Activated B cell treated with CpG ODN at 0.5 μM for 24 hours (primary cell): ENCODE results near the gene MACROD2. TPM values are rescaled to one million over a fixed set of nuclear protein-coding genes. Genes with fewer than 3 reads are reported as not detected.

Experiments used
- ATAC-seq: fragments of 200-7000 bp; cut with Tn5 transposase; one replicate; pipeline ENCODE4 v1.10.0; 2021; ENCODE audit warnings: low read depth, mild to moderate bottlenecking, moderate library complexity
- CTCF ChIA-PET: fragments of 350-600 bp; sonication (Branson Sonifier 250); formaldehyde crosslinking; loops from one replicate; lab custom pipeline; 2021; ENCODE audit warnings: antibody characterized with exemption; lab: Charles Lee
- POLR2A ChIA-PET: fragments of 350-600 bp; sonication (Branson Sonifier 250); formaldehyde crosslinking; loops from one replicate; lab custom pipeline; 2021; ENCODE audit warnings: antibody characterized with exemption; lab: Charles Lee
- DNase-seq: peaks from one replicate; pipeline ENCODE4 v3.0.0; 2022
- H3K27ac Mint-ChIP-seq: one replicate; pipeline ENCODE4 v1.8.0; 2020; ENCODE audit warnings: mixed read lengths
- H3K27me3 Mint-ChIP-seq: one replicate; pipeline ENCODE4 v1.8.0; 2021; ENCODE audit warnings: mixed read lengths
- H3K36me3 Mint-ChIP-seq: one replicate; pipeline ENCODE4 v1.8.0; 2021; ENCODE audit warnings: low read depth, mixed read lengths
- H3K4me1 Mint-ChIP-seq: one replicate; pipeline ENCODE4 v1.8.0; 2021; ENCODE audit warnings: mixed read lengths
- H3K4me3 Mint-ChIP-seq: one replicate; pipeline ENCODE4 v1.8.0; 2020; ENCODE audit warnings: mild to moderate bottlenecking, mixed read lengths
- H3K9me3 Mint-ChIP-seq: one replicate; pipeline ENCODE4 v1.8.0; 2020; ENCODE audit warnings: mixed read lengths
- CTCF ChIP-seq: fragments of 200-600 bp; IDR thresholded peaks from one replicate; pipeline ENCODE4 v1.8.0; 2022; ENCODE audit warnings: antibody characterized with exemption, mild to moderate bottlenecking
- intact Hi-C: fragments of 100-400 bp; cut with micrococcal nuclease; formaldehyde crosslinking; loops from one replicate; pipeline ENCODE4 v1.15.1; 2024
- total RNA-seq: library from RNA; stranded (reverse); gene quantifications from 2 replicates; pipeline ENCODE4 v1.2.3, GENCODE V29; 2022

MACROD2 gene
- total RNA-seq, 1 donor from 2014 or later, result 55.1 TPM

GRCh38 chr20:14155361-14155760 lies 160.0 kb downstream of the MACROD2 start:
- H3K36me3 Mint-ChIP-seq, result no peaks in the 10 kb centered on the region
- H3K4me3 Mint-ChIP-seq, result no peak overlapping the region
- TF ChIP-seq CTCF, result no peak
- intact Hi-C loops, result no loop called here
- H3K4me1 Mint-ChIP-seq, result no peaks in the 10 kb centered on the region
- ATAC-seq (no peak), DNase-seq (no peak)
- ChIA-PET POLR2A (no interaction called here), CTCF (no interaction called here)
- no peaks in the 10 kb centered on the region for H3K27me3 Mint-ChIP-seq
- no peak overlapping the region for H3K27ac Mint-ChIP-seq
- H3K9me3 Mint-ChIP-seq, result no peaks in the 10 kb centered on the region

- CTCF ChIA-PET, result no interaction called here
- no peak for DNase-seq
- no peaks in the 10 kb centered on the region for H3K36me3 Mint-ChIP-seq
- no peaks in the 10 kb centered on the region for H3K4me1 Mint-ChIP-seq
- intact Hi-C loops, result no loop called here
- no peak overlapping the region for H3K4me3 Mint-ChIP-seq
- POLR2A ChIA-PET, result no interaction called here
- no peak for ATAC-seq
- H3K27me3 Mint-ChIP-seq, result no peaks in the 10 kb centered on the region
- no peak for TF ChIP-seq CTCF
- peaks cover 10% of the 10 kb centered on the region for H3K9me3 Mint-ChIP-seq
- H3K27ac Mint-ChIP-seq, result no peak overlapping the region
Observed at GRCh38 chr20:14178528-14178927, 183.2 kb downstream of the MACROD2 start.

- ChIA-PET CTCF (no interaction called here), POLR2A (no interaction called here)
- H3K36me3 Mint-ChIP-seq, result no peaks in the 10 kb centered on the region
- no peak for TF ChIP-seq CTCF
- H3K4me3 Mint-ChIP-seq, result no peak overlapping the region
- intact Hi-C loops, result no loop called here
- ATAC-seq (no peak), DNase-seq (no peak)
- H3K27ac Mint-ChIP-seq, result no peak overlapping the region
- no peaks in the 10 kb centered on the region for H3K4me1 Mint-ChIP-seq
- peaks cover 13% of the 10 kb centered on the region for H3K9me3 Mint-ChIP-seq
- H3K27me3 Mint-ChIP-seq, result no peaks in the 10 kb centered on the region
Observed at GRCh38 chr20:14178952-14179351, 183.6 kb downstream of the MACROD2 start.

- H3K4me1 Mint-ChIP-seq, result no peaks in the 10 kb centered on the region
- ChIA-PET CTCF (no interaction called here), POLR2A (no interaction called here)
- no peaks in the 10 kb centered on the region for H3K9me3 Mint-ChIP-seq
- no peaks in the 10 kb centered on the region for H3K36me3 Mint-ChIP-seq
- H3K27ac Mint-ChIP-seq, result no peak overlapping the region
- DNase-seq (no peak), ATAC-seq (no peak)
- H3K27me3 Mint-ChIP-seq, result peaks cover 6% of the 10 kb centered on the region
- no peak for TF ChIP-seq CTCF
- intact Hi-C loops, result no loop called here
- H3K4me3 Mint-ChIP-seq, result no peak overlapping the region
Observed at GRCh38 chr20:14189794-14190402, 194.6 kb downstream of the MACROD2 start.

GRCh38 chr20:14191559-14191958 lies 196.2 kb downstream of the MACROD2 start:
- CTCF ChIA-PET, result no interaction called here
- POLR2A ChIA-PET, result no interaction called here
- Mint-ChIP-seq H3K4me1 (no peaks in the 10 kb centered on the region), H3K27ac (no peak overlapping the region), H3K9me3 (no peaks in the 10 kb centered on the region), H3K4me3 (no peak overlapping the region), H3K36me3 (no peaks in the 10 kb centered on the region), H3K27me3 (peaks cover 9% of the 10 kb centered on the region)
- intact Hi-C loops, result no loop called here
- no peak for TF ChIP-seq CTCF
- ATAC-seq (no peak), DNase-seq (no peak)
